Smooth muscle cell (in vitro differentiated cells): ENCODE measurements around the gene CTRB1. TPM values are rescaled to one million over a fixed set of nuclear protein-coding genes. Genes with fewer than 3 reads are reported as not detected.

Experiments
- DNase-seq: peaks from one replicate; lab custom pipeline; 2025; ENCODE audit not compliant: unreplicated experiment; lab: John Stamatoyannopoulos, UW
- H2AFZ ChIP-seq: fragments of 200-600 bp; sonication (generic); 2 replicates; pipeline ENCODE4 v1.6.0; 2016; ENCODE audit warnings: antibody characterized with exemption, low read depth, mild to moderate bottlenecking
- H3F3A ChIP-seq: fragments of 200-600 bp; sonication (generic); 2 replicates; pipeline ENCODE4 v1.6.0; 2017; ENCODE audit warnings: antibody characterized with exemption, low read depth
- H3K27ac ChIP-seq: fragments of 200-600 bp; sonication (generic); 2 replicates; pipeline ENCODE4 v1.5.1; 2016; ENCODE audit warnings: low read depth, mild to moderate bottlenecking
- H3K27me3 ChIP-seq: fragments of 200-600 bp; sonication (generic); 2 replicates; pipeline ENCODE4 v1.6.1; 2016; ENCODE audit warnings: low read depth, mild to moderate bottlenecking
- H3K36me3 ChIP-seq: fragments of 200-600 bp; sonication (generic); 2 replicates; pipeline ENCODE4 v1.5.1; 2016; ENCODE audit warnings: low read depth
- H3K4me1 ChIP-seq: fragments of 200-600 bp; sonication (generic); 2 replicates; pipeline ENCODE4 v1.5.1; 2016; ENCODE audit warnings: low read depth
- H3K4me2 ChIP-seq: fragments of 200-600 bp; sonication (generic); 2 replicates; pipeline ENCODE4 v1.6.0; 2016; ENCODE audit warnings: mild to moderate bottlenecking
- H3K4me3 ChIP-seq: fragments of 200-600 bp; sonication (generic); 2 replicates; pipeline ENCODE4 v1.5.1; 2016; ENCODE audit warnings: mild to moderate bottlenecking
- H3K79me2 ChIP-seq: fragments of 200-600 bp; sonication (generic); 2 replicates; pipeline ENCODE4 v1.6.0; 2016; ENCODE audit warnings: low read depth, mild to moderate bottlenecking
- H3K9ac ChIP-seq: fragments of 200-600 bp; sonication (generic); 2 replicates; pipeline ENCODE4 v1.6.0; 2016; ENCODE audit warnings: low read depth
- H3K9me3 ChIP-seq: fragments of 200-600 bp; sonication (generic); replicated peaks from 2 replicates; pipeline ENCODE4 v1.5.1; 2016; ENCODE audit warnings: low read depth
- H4K20me1 ChIP-seq: fragments of 200-600 bp; sonication (generic); 2 replicates; pipeline ENCODE4 v1.6.0; 2016; ENCODE audit warnings: low read depth
- WGBS: methylation state at CpG from one replicate; pipeline ENCODE4 v1.1.7; 2016; ENCODE audit warnings: low lambda C conversion rate; 5-methylcytosine and 5-hydroxymethylcytosine counted together
- polyA plus RNA-seq: library from polyadenylated mRNA; unstranded; fragments of >200 nt; fragmentation: Nextera tagmentation; extraction: Ambion mirVana; gene quantifications from 2 replicates; pipeline ENCODE4 v1.2.1, GENCODE V29; 2016
- total RNA-seq: library from RNA; depleted of rRNA; stranded (reverse); fragments of >200 nt; gene quantifications from 2 replicates; pipeline ENCODE4 v1.2.3, GENCODE V29; 2014
- TF ChIP-seq, protein P1 (sequence below): fragments of 200-600 bp; sonication (generic); IDR thresholded peaks from 2 replicates; pipeline ENCODE4 v1.5.1; 2017; ENCODE audit warnings: borderline replicate concordance, mild to moderate bottlenecking, antibody characterized with exemption; ENCODE audit not compliant: insufficient read depth, poor library complexity, severe bottlenecking

The CTRB1 gene
- total and polyA plus RNA-seq, 2 experiments from 2014 or later = 1.9 TPM; not detected in 1

- H3K4me3 ChIP-seq = no peak overlapping the region
- H3K36me3 ChIP-seq = peaks cover 9% of the 10 kb centered on the region
- no peaks in the 10 kb centered on the region for H3K27me3 ChIP-seq
- H3K79me2 ChIP-seq = peaks cover 21% of the 10 kb centered on the region
- H3K9ac ChIP-seq = no peak overlapping the region
- TF ChIP-seq, protein P1, sequence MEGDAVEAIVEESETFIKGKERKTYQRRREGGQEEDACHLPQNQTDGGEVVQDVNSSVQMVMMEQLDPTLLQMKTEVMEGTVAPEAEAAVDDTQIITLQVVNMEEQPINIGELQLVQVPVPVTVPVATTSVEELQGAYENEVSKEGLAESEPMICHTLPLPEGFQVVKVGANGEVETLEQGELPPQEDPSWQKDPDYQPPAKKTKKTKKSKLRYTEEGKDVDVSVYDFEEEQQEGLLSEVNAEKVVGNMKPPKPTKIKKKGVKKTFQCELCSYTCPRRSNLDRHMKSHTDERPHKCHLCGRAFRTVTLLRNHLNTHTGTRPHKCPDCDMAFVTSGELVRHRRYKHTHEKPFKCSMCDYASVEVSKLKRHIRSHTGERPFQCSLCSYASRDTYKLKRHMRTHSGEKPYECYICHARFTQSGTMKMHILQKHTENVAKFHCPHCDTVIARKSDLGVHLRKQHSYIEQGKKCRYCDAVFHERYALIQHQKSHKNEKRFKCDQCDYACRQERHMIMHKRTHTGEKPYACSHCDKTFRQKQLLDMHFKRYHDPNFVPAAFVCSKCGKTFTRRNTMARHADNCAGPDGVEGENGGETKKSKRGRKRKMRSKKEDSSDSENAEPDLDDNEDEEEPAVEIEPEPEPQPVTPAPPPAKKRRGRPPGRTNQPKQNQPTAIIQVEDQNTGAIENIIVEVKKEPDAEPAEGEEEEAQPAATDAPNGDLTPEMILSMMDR = no peak
- peaks cover 83% of the 10 kb centered on the region for H4K20me1 ChIP-seq
- no peak overlapping the region for H3K27ac ChIP-seq
- 96% methylated on average over 17 of the region's 17 CpGs for WGBS
- peaks cover 24% of the 10 kb centered on the region for H3F3A ChIP-seq
- no peak for DNase-seq
- H3K9me3 ChIP-seq = no peaks in the 10 kb centered on the region
- no peaks in the 10 kb centered on the region for H3K4me1 ChIP-seq
- H3K4me2 ChIP-seq = no peak overlapping the region
- no peak overlapping the region for H2AFZ ChIP-seq
These were observed 9.6 kb downstream of the CTRB1 start for GRCh38 chr16:75228143-75228976.

DNA sequence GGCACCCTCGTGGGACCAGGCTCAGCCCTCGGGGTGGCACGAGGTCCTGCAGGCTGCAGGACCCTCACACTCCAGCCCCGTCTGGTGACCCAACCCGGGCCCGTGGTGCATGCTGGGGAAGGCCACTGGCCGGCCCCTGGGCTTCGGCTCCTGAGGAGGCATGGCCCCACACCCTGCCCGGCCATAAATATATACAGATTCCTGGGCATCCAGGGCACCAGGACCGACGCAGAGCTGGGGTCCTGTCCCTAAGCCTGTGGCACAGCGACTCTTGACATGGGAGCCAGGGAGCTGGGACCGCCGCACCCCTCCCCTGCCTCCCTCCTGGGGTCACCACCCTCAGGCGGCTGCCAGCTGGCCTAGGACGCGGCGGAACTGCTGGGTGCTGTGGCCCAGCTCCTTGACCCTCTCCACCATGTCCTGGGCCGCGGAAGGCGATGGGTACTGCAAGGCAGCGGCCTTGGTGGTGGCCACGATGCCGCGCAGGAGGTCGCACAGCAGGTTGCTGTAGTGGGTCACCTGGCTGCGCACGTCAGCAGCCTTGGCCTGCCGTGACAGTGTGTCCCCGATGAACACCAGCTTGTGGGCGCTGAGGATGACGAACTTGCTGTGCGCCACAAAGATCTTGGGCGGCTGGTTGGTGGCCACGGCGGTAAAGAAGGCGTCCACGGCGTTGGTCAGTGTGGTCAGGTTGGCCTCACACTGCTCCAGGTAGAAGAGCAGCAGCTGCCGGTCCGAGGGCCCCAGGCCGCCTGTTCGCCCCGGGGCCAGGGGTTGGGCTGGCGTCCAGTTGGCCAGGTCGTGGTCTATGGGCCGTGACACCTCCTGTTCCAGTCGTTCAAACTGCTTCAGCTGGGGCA, 10.6 kb downstream of the CTRB1 start:
- DNase-seq = no peak
- H3K4me2 ChIP-seq = no peak overlapping the region
- H3K4me3 ChIP-seq = no peak overlapping the region
- H2AFZ ChIP-seq = no peak overlapping the region
- H3K79me2 ChIP-seq = peaks cover 27% of the 10 kb centered on the region
- no peaks in the 10 kb centered on the region for H3K9me3 ChIP-seq
- 97% methylated on average over 48 of the region's 48 CpGs for WGBS
- peaks cover 91% of the 10 kb centered on the region for H4K20me1 ChIP-seq
- TF ChIP-seq, protein P1 = no peak
- H3K4me1 ChIP-seq = no peaks in the 10 kb centered on the region
- no peaks in the 10 kb centered on the region for H3K27me3 ChIP-seq
- peaks cover 9% of the 10 kb centered on the region for H3K36me3 ChIP-seq
- H3K27ac ChIP-seq = no peak overlapping the region
- peaks cover 24% of the 10 kb centered on the region for H3F3A ChIP-seq
- H3K9ac ChIP-seq = no peak overlapping the region

DNA sequence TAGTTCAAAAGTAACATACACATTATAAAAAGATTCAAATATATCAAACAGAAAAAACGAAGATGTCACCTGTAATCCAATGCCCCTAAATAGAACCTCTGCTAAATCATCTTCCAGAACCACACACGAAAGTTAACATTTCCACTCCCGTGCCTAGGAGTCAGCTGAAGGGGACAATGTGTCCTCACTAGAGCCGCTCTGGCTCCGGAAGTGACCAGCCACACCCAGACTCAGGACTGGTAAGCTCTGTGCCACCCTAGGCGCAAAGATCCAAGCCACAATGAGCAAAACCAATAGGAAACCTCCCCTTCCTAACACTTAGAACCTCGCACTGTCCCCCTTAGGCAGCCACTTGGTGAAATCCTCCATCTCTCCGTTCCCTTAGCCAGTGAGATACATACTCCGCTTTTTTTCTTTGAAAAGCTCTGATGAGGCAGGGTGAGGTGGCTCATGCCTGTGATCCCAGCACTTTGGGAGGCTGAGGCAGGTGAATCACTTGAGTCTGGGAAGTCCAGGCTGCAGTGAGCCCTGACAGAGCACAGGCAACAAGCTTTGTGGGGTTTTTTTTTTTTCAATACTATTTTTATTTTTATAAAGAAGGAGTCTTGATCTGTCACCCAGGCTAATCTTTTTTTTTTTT, 11.8 kb downstream of the CTRB1 start:
- Histone ChIP-seq H3K9me3 (no peaks in the 10 kb centered on the region), H2AFZ (no peak overlapping the region), H3K9ac (no peak overlapping the region), H3K4me2 (no peak overlapping the region), H3K27ac (no peak overlapping the region), H3K36me3 (peaks cover 9% of the 10 kb centered on the region), H3K4me1 (no peaks in the 10 kb centered on the region), H4K20me1 (peaks cover 94% of the 10 kb centered on the region), H3K79me2 (peaks cover 37% of the 10 kb centered on the region), H3K27me3 (no peaks in the 10 kb centered on the region), H3F3A (peaks cover 24% of the 10 kb centered on the region), H3K4me3 (no peak overlapping the region)
- TF ChIP-seq, protein P1 = no peak
- no peak for DNase-seq
- WGBS = 96% methylated on average over 9 of the region's 9 CpGs
